ENCODE measurements around the gene FBXO10.
"Not testable (repeated sequence)": the region's sequence is repeated elsewhere in the genome, so short reads cannot be mapped to it uniquely, and the experiment has no call there.

FBXO10 gene

DNA sequence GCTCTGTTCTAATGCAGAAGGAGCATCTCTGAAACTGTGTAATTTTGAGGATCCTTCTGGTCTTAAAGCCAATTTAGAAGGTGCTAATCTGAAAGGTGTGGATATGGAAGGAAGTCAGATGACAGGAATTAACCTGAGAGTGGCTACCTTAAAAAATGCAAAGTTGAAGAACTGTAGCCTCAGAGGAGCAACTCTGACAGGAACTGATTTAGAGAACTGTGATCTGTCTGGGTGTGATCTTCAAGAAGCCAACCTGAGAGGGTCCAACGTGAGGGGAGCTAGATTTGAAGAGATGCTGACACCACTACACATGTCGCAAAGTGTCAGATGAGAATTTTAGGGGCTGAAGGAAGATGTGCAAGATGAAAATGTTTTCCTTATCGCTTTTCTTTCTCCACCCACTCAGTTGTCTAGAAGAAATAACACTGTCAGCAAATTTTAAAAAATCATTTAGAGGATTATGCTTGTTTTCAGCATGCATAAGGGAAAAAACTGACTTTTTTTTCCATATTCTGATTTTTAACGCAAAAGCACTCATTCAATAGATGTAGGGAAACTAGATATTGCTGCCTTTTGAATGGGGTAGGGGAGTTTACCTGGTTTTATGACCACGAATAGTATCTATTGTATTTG is 98.1 kb downstream of the FBXO10 start:
- CTCF ChIA-PET, H3K27ac Mint-ChIP-seq, H3K36me3 Mint-ChIP-seq, H3K4me3 Mint-ChIP-seq, H3K4me1 Mint-ChIP-seq, DNase-seq: not testable (repeated sequence)
- H3K9me3 Mint-ChIP-seq: peaks cover 12% of the 10 kb centered on the region
- peaks cover 51% of the 10 kb centered on the region for H3K27me3 Mint-ChIP-seq

DNA sequence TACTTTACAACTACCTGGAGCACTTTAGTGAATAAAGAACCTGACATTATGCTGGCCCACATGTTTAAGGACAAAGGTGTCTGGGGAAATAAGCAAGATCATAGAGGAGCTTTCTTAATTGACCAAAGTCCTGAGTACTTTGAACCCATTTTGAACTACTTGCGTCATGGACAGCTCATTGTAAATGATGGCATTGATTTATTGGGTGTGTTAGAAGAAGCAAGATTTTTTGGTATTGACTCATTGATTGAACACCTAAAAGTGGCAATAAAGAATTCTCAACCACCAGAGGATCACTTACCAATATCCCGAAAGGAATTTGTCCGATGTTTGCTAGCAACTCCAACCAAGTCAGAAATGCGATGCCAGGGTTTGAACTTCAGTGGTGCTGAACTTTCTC is 98.7 kb downstream of the FBXO10 start:
- CTCF ChIA-PET, DNase-seq, H3K4me1 Mint-ChIP-seq, H3K27ac Mint-ChIP-seq, H3K36me3 Mint-ChIP-seq, H3K4me3 Mint-ChIP-seq: not testable (repeated sequence)
- Mint-ChIP-seq H3K9me3 (peaks cover 12% of the 10 kb centered on the region), H3K27me3 (peaks cover 50% of the 10 kb centered on the region)

DNA sequence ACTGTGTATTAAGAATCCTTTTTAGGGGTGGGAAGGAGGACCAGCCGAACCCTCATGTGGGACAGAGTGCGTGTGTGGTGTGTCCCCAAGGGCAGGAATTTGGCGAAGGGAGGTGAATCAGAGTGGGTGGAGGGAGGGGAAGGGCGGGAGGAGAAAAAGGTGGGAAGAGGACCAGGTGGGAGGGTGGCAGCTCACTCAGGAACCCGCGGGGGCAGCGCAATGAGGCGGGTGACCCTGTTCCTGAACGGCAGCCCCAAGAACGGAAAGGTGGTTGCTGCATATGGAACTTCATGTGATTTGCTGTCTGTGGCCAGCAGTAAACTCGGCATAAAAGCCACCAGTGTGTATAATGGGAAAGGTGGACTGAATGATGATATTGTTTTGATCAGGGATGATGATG is 99.2 kb downstream of the FBXO10 start:
- no peak overlapping the region for H3K4me3 Mint-ChIP-seq
- no peak overlapping the region for H3K27ac Mint-ChIP-seq
- H3K27me3 Mint-ChIP-seq: peaks cover 44% of the 10 kb centered on the region
- CTCF ChIA-PET: no interaction called here
- no peak for DNase-seq
- H3K36me3 Mint-ChIP-seq: no peaks in the 10 kb centered on the region
- H3K9me3 Mint-ChIP-seq: peaks cover 12% of the 10 kb centered on the region
- H3K4me1 Mint-ChIP-seq: peaks cover 7% of the 10 kb centered on the region

DNA sequence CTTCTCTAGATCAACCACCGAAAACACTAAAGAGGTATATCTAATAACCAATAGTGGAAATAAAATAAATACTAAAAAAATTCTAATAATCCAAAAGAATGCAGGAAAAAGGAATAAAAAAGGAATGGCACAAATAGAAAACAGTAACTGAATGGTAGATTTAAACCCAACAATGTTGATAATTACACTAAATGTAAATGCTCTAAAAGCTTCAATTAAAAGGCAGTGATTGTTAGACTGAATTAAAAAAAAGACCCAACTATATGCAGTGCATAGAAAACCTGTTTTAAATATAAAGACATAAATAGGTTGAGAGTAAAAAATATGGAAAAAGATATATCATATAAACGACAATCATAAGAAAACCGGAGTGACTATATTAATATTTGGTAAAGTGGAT is 101.7 kb downstream of the FBXO10 start:
- H3K9me3 Mint-ChIP-seq: peaks cover 12% of the 10 kb centered on the region
- DNase-seq: no peak
- CTCF ChIA-PET: no interaction called here
- no peak overlapping the region for H3K27ac Mint-ChIP-seq
- no peaks in the 10 kb centered on the region for H3K36me3 Mint-ChIP-seq
- H3K27me3 Mint-ChIP-seq: peaks cover 31% of the 10 kb centered on the region
- H3K4me3 Mint-ChIP-seq: no peak overlapping the region
- H3K4me1 Mint-ChIP-seq: peaks cover 11% of the 10 kb centered on the region

DNA sequence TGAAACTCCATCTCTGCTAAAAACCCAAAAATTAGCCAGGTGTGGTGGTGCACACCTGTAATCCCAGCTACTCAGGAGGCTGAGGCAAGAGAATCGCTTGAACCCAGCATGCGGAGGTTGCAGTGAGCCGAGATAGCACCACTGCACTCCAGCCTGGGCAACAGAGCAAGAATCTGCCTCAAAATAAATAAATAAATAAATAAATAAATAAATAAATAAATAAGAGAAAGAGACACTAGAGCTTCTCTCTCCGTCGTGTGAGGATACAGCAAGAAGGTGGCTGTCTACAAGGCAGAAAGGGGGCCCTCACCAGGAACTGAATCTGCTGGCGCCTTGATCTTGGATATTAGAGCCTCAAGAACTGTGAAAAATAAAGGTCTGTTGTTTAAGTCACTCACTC is 102.2 kb downstream of the FBXO10 start:
- H3K9me3 Mint-ChIP-seq: peaks cover 12% of the 10 kb centered on the region

DNA sequence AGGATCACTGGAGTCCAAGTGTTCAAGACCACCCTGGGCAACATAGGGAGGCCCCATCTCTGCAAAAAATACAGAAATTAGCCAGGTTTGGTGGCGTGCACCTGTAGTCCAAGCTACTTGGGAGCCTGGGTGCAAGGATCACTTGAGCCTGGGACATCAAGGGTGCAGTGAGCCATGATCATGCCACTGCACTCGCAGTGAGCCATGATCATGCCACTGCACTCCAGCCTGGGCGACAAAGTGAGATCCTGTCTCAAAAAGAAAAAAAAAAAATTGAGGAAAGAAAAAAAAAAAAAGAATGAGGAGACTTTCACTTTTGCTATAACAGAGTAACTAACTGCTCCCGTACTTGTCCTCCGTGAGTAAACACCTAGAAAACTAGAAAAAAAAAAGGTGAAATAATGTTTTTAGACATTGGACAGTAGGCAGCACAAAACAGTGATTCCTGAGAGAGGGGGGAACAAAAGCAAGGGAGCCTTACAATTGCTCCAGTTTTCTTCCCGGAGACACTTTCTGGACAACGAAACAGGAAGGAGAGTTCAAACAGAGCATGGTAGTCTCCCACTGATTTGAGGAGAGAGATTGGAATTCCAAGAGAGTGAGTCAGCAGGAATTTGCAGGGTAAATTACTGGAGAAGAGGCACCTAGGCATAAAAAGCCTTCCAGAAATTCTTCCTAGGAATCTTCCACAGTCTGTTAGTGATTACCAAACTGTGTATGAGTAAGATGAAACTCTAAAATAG is 104.1 kb downstream of the FBXO10 start:
- Mint-ChIP-seq H3K4me1 (peaks cover 12% of the 10 kb centered on the region), H3K36me3 (no peaks in the 10 kb centered on the region), H3K27ac (peak overlapping the region; percentile 75), H3K27me3 (peaks cover 12% of the 10 kb centered on the region), H3K4me3 (peak overlapping the region; percentile 72), H3K9me3 (peaks cover 12% of the 10 kb centered on the region)
- CTCF ChIA-PET: interaction anchor here (1.3 kb wide), 1 partner anchor 9 kb away, joined by 5 read pairs; no protein-coding TSS in a partner anchor
- no peak for DNase-seq

More for the DNA sequence above, 102.2 kb downstream of the FBXO10 start:
- not testable (repeated sequence) for H3K4me3 Mint-ChIP-seq, H3K27ac Mint-ChIP-seq, H3K36me3 Mint-ChIP-seq, DNase-seq
- peaks cover 27% of the 10 kb centered on the region for H3K27me3 Mint-ChIP-seq
- peaks cover 11% of the 10 kb centered on the region for H3K4me1 Mint-ChIP-seq
- CTCF ChIA-PET: interaction anchor here (0.8 kb wide), 1 partner anchor 59 kb away, joined by 3 read pairs; no protein-coding TSS in a partner anchor

DNA sequence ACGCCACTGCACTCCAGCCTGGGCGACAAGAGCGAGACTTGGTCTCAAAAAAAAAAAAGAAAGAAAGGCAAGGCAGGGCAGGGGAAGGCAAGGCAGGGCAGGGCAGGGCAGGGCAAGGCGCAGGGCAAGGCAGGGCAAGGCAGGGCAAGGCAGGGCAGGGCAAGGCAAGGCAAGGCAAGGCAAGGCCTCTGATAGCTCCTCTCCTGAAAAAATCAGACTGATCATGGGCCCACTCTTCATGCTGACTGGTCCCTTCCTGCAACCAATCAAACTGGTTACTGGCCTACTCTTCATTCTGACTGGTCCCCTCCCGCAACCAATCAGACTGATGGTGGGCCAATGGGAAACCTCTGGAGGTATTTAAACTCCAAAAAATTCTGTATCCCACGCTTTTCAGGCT is 107.6 kb downstream of the FBXO10 start:
- Mint-ChIP-seq H3K9me3 (peaks cover 2% of the 10 kb centered on the region), H3K36me3 (peaks cover 4% of the 10 kb centered on the region), H3K4me1 (peaks cover 32% of the 10 kb centered on the region), H3K4me3 (no peak overlapping the region), H3K27ac (no peak overlapping the region), H3K27me3 (peaks cover 5% of the 10 kb centered on the region)
- CTCF ChIA-PET: no interaction called here
- DNase-seq: no peak

DNA sequence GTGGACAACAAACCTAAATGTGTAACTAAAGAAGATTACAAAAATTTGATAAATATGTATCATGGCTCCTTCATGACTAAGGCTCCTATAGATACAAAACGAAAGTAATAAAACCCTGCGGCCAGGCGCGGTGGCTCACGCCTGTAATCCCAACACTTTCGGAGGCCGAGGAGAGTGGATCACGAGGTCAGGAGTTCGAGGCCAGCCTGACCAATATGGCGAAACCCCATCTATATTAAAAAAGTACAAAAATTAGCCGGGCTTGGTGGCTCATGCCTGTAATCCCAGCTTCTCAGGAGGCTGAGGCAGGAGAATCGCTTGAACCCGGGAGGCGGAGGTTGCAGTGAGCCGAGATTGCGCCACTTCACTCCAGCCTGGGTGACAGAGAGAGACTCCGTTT is 108.7 kb downstream of the FBXO10 start:
- H3K9me3 Mint-ChIP-seq, H3K36me3 Mint-ChIP-seq, H3K27me3 Mint-ChIP-seq, DNase-seq, H3K4me3 Mint-ChIP-seq, H3K27ac Mint-ChIP-seq, CTCF ChIA-PET: not testable (repeated sequence)
- H3K4me1 Mint-ChIP-seq: peaks cover 42% of the 10 kb centered on the region

DNA sequence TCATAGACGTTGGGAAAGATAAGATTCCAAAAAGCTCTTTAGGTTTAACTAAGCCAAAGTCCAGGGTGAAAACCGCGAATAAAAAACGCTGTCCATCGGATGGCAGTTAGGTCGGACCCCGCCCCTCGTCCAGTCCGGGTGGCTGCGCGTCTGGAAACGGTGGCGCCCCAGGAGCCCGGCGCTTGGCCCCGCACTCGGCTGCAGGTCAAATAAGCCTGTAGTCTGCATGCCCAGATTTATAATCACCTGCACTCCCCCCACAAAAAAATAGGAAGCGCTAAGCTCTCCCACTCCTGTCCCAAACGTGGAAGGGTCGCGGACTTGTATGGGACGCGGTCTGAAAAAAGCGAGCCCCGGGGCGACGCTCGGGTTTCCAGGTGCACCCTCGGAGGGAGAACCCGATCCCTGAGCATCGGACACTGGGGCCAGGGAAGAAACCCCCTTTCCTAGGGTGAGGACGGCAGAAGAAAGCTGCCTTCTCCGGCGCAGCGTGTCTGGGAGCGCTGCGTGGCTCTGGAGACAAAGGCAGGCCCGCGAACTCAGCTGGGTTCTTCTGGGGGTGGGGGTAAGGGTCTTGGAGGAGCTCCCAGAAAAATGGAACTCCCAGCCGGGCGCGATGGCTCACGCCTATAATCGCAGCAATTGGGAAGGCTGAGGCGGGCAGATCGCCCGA is 110.0 kb downstream of the FBXO10 start:
- Mint-ChIP-seq H3K4me1 (peaks cover 36% of the 10 kb centered on the region), H3K9me3 (no peaks in the 10 kb centered on the region), H3K27ac (peak overlapping the region; percentile 98), H3K36me3 (peaks cover 13% of the 10 kb centered on the region), H3K4me3 (peak overlapping the region; percentile 94), H3K27me3 (peaks cover 5% of the 10 kb centered on the region)
- CTCF ChIA-PET: interaction anchor here (0.7 to 1.1 kb wide), 2 partner anchors 15 to 43 kb away, joined by 3 to 4 read pairs; no protein-coding TSS in a partner anchor
- peak; percentile 47 for DNase-seq

DNA sequence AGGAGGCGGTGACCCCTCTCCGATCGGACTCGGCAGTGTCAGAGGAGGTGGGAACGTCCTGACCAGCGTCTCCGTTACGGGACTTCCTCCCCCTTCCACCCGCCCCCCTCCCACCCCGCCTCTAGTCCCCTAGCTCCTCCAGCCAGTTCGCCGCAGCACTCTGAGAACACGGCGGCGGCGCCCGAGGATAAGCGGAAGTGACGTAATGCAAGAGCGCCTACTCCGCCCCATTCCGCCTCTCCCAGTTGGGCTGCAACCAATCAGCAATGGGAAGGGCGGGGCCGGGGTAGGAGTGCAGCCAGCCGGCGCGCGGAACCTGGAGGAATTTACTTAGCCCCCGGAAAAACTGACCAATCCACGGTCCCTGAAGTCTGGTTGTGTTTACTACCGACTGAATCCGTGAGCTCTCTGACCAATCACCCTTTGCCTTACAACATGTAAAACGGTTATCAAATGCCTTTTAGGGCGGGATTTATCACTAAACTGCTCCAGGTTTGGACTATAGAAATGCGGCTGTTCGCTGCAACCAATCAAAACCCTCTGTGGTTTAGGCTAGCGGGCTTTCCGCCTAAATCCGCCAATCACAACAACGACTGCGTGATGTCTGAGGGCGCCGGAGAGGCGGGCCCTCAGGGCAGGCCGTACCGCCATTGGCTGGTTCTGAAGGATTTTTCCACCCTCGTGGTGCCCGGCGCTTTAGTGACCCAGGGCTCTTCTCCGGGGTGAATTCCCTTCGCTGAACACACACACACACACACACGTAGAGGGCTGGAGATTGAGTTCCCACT is 110.7 kb downstream of the FBXO10 start, which contains the start of gene ZBTB5:
TSS of gene ZBTB5 (minus strand) at position 202 of the 788 bp plus-strand sequence. CDS start 22,899 bp downstream, outside the sequence.
- CTCF ChIA-PET: interaction anchor here (0.7 to 1.1 kb wide), 2 partner anchors 16 to 44 kb away, joined by 3 to 4 read pairs; no protein-coding TSS in a partner anchor
- Mint-ChIP-seq H3K4me3 (peak within 1 kb of the TSS; percentile 94), H3K4me1 (peaks cover 36% of the 10 kb centered on the region), H3K27ac (peak within 1 kb of the TSS; percentile 98), H3K9me3 (no peaks in the 10 kb centered on the region), H3K27me3 (peaks cover 5% of the 10 kb centered on the region), H3K36me3 (peaks cover 13% of the 10 kb centered on the region)
- DNase-seq: peak; percentile 99

DNA sequence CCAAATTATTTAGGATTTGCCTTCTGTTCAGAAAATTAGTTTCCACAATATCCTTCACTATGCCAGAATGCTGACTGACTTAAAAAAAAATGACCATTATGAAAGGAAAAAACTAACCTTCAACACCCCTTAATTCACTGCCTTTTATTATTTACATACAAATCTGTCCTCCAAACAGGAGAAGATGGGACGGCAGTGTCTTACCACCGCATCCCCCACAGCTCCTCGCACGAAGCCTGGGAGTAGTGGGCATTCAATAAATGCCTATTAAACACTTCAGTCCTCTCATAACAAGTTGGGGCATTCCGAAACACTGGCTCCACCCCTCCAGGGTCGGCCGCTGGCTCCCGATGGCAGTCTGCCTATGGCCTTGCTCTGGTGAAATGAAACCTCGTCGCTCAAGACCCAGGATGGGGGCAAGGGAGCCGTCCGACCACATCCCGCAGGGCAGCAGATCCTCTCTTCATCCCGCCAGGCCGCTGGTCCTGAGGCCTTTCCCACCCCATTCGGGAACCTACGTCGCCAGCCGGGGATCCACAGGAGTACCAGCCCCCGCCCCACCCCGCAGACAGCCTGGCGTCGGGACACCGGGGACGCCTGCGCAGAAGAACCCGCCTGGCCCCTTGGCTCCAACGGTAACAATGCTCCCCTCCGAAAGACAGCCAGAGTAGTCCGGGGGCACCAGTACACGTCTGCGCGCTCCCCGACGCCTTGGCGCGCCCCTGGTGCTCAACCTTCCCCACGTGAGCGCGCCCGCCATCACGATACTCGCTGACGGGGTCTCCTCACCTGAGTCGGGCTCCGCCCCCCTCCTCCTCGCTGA is 111.5 kb downstream of the FBXO10 start:
- CTCF ChIA-PET: interaction anchor here (1.1 kb wide), 1 partner anchor 45 kb away, joined by 4 read pairs; no protein-coding TSS in a partner anchor
- Mint-ChIP-seq H3K4me3 (peak overlapping the region; percentile 94), H3K36me3 (peaks cover 13% of the 10 kb centered on the region), H3K27ac (peak overlapping the region; percentile 98), H3K4me1 (peaks cover 36% of the 10 kb centered on the region), H3K9me3 (no peaks in the 10 kb centered on the region), H3K27me3 (peaks cover 5% of the 10 kb centered on the region)
- DNase-seq: peak; percentile 72

DNA sequence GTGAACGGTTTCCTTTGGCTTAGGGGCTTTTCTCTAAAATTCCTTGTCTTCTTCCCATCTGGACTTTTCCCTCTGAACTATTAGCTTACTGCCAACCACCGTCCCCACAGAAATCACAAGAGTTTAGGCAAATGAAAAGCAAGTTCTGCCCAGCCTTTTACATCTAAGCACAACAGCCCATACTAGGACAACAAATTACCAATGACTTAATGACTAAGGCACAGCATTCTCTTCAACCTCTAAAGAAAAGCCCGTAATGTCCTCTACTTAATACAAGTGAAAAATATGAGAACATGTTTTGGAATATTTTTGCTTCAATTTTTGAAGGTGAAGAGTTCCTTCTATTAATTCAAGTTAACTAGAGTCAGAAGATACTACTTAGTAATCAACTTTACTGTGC is 112.2 kb downstream of the FBXO10 start:
- CTCF ChIA-PET: interaction anchor here (1.5 kb wide), 1 partner anchor 50 kb away, joined by 3 read pairs; no protein-coding TSS in a partner anchor
- peaks cover 5% of the 10 kb centered on the region for H3K27me3 Mint-ChIP-seq
- H3K9me3 Mint-ChIP-seq: no peaks in the 10 kb centered on the region
- peak overlapping the region; percentile 98 for H3K27ac Mint-ChIP-seq
- no peak for DNase-seq
- H3K4me1 Mint-ChIP-seq: peaks cover 36% of the 10 kb centered on the region
- peaks cover 13% of the 10 kb centered on the region for H3K36me3 Mint-ChIP-seq
- H3K4me3 Mint-ChIP-seq: peak overlapping the region; percentile 94

Data from activated naive CD4-positive, alpha-beta T cell treated with anti-CD3 and anti-CD28 coated beads, Interleukin-2, amount 10 ng/mL, durations not matched to agents 7 days and 5 days (primary cell).